Sigmoid colon (tissue), 7 donors: ENCODE data around the gene OSBP2. TPM values are rescaled to one million over a fixed set of nuclear protein-coding genes. Genes with fewer than 3 reads are reported as not detected.

Experiments used
- DNase-seq: peaks from one replicate; pipeline ENCODE4 v3.0.0-alpha.2; 2019
- H3K27ac ChIP-seq, 4 donors: fragments of 200-600 bp; sonication (generic); one replicate each; pipeline ENCODE4 v1.5.1; 2016 to 2019; ENCODE audit warnings: mild to moderate bottlenecking in 1 of 4
- H3K27me3 ChIP-seq, 3 donors: fragments of 200-600 bp; sonication (generic); one replicate each; pipeline ENCODE4 v1.5.1; 2019; ENCODE audit warnings: mild to moderate bottlenecking in 1 of 3
- H3K36me3 ChIP-seq, 4 donors: fragments of 200-600 bp; sonication (generic); one replicate each; pipeline ENCODE4 v1.5.1; 2016 to 2019
- H3K4me1 ChIP-seq, 4 donors: fragments of 200-600 bp; sonication (generic); one replicate each; pipeline ENCODE4 v1.5.1; 2017 to 2019
- H3K4me3 ChIP-seq, 4 donors: fragments of 200-600 bp; sonication (generic); one replicate each; pipeline ENCODE4 v1.5.1; 2017 to 2019; ENCODE audit warnings: mild to moderate bottlenecking in 2 of 4, moderate library complexity in 1 of 4
- H3K9me3 ChIP-seq, 4 donors: fragments of 200-600 bp in 3 of 4; sonication (generic) in 3 of 4; one replicate each; pipeline versions ENCODE4 v1.5.1 to v1.6.1; 2013 to 2019
- CTCF ChIP-seq, 4 experiments: fragments of 450-650 bp in 3 of 4; fragments of 200-600 bp in 1 of 4; IDR thresholded peaks; one replicate each; pipeline ENCODE4 v1.5.1; 2016 to 2019; ENCODE audit warnings: antibody characterized with exemption in 4 of 4, mild to moderate bottlenecking in 3 of 4, moderate library complexity in 2 of 4
- EP300 ChIP-seq, 4 donors: sonication (generic); formaldehyde crosslinking; IDR thresholded peaks; one replicate each; pipeline ENCODE4 v1.6.1; 2017; ENCODE audit warnings: antibody characterized with exemption in 4 of 4
- POLR2A ChIP-seq, 2 donors: fragments of 450-650 bp; IDR thresholded peaks; one replicate each; pipeline ENCODE4 v1.6.1; 2016; ENCODE audit warnings: antibody characterized with exemption in 2 of 2, mild to moderate bottlenecking in 2 of 2, moderate library complexity in 2 of 2
- POLR2AphosphoS5 ChIP-seq, 4 donors: sonication (generic); formaldehyde crosslinking; IDR thresholded peaks; one replicate each; pipeline ENCODE4 v1.6.1; 2017; ENCODE audit warnings: antibody characterized with exemption in 4 of 4
- WGBS, 2 donors: extraction: QIAGEN DNeasy Blood & Tissue Kit; methylation state at CpG; one replicate each; pipeline ENCODE4 v1.1.7; 2013; 5-methylcytosine and 5-hydroxymethylcytosine counted together
- intact Hi-C: fragments of 100-400 bp; cut with DNase I; formaldehyde crosslinking; loops from one replicate; pipeline ENCODE4 v1.15.1; 2023
- polyA plus RNA-seq, 3 donors: library from polyadenylated mRNA; stranded (reverse); fragments of 200-250 nt; gene quantifications; one replicate each; pipeline ENCODE4 v1.2.3, GENCODE V29; 2013
- total RNA-seq, 4 donors: library from RNA; depleted of rRNA; stranded (reverse); fragments of >200 nt; gene quantifications; one replicate each; pipeline ENCODE4 v1.1.0, GENCODE V29; 2016
- donor health status: healthy with polysubstance abuse.
- donor health status: Bipolar disorder and iron deficiency.
- donor health status: healthy.

Gene OSBP2
- total and polyA plus RNA-seq, 7 donors, result 1.2 to 3.0 (median 1.6) TPM

- TF ChIP-seq EP300 (IDR thresholded peaks at IDR 0.05) (no peak), POLR2AphosphoS5 (IDR thresholded peaks at IDR 0.05) (no peak), CTCF (IDR thresholded peaks at IDR 0.05) (no peak), POLR2A (IDR thresholded peaks at IDR 0.05) (no peak)
Observed at GRCh38 chr22:30778261-30778660, 83.6 kb downstream of the OSBP2 start.

GRCh38 chr22:30780026-30780425 is 85.4 kb downstream of the OSBP2 start:
- intact Hi-C loops, result no loop called here
- H3K4me3 ChIP-seq, result no peak overlapping the region

More at GRCh38 chr22:30778261-30778660, 83.6 kb downstream of the OSBP2 start:
- intact Hi-C loops, result loop anchor here (10.0 kb wide), 1 partner anchor 77 kb away; no protein-coding TSS in a partner anchor
- Histone ChIP-seq H3K36me3 (no peaks in the 10 kb centered on the region), H3K4me1 (no peaks in the 10 kb centered on the region), H3K27ac (no peak overlapping the region), H3K27me3 (no peaks in the 10 kb centered on the region), H3K9me3 (no peaks in the 10 kb centered on the region), H3K4me3 (no peak overlapping the region)
- WGBS, 2 donors, result 86 to 89% methylated on average over 5 of the region's 5 CpGs
- no peak for DNase-seq

GRCh38 chr22:30781271-30781875 is 86.7 kb downstream of the OSBP2 start:
- TF ChIP-seq POLR2A (IDR thresholded peaks at IDR 0.05) (no peak), CTCF (IDR thresholded peaks at IDR 0.05) (no peak), POLR2AphosphoS5 (IDR thresholded peaks at IDR 0.05) (no peak), EP300 (IDR thresholded peaks at IDR 0.05) (no peak)
- H3K4me1 ChIP-seq, result no peaks in the 10 kb centered on the region
- H3K36me3 ChIP-seq, result no peaks in the 10 kb centered on the region
- no peak for DNase-seq
- no peak overlapping the region for H3K4me3 ChIP-seq
- no peaks in the 10 kb centered on the region for H3K27me3 ChIP-seq
- H3K27ac ChIP-seq, result no peak overlapping the region
- H3K9me3 ChIP-seq, result no peaks in the 10 kb centered on the region
- intact Hi-C loops, result no loop called here
- WGBS, 2 donors, result 92 to 97% methylated on average over 6 of the region's 6 CpGs

More at GRCh38 chr22:30780026-30780425, 85.4 kb downstream of the OSBP2 start:
- no peaks in the 10 kb centered on the region for H3K27me3 ChIP-seq
- H3K9me3 ChIP-seq, result no peaks in the 10 kb centered on the region
- no peaks in the 10 kb centered on the region for H3K4me1 ChIP-seq
- no peak for DNase-seq
- TF ChIP-seq POLR2A (IDR thresholded peaks at IDR 0.05) (no peak), CTCF (IDR thresholded peaks at IDR 0.05) (no peak), EP300 (IDR thresholded peaks at IDR 0.05) (no peak), POLR2AphosphoS5 (IDR thresholded peaks at IDR 0.05) (no peak)
- H3K27ac ChIP-seq, result no peak overlapping the region
- 60 to 86% methylated on average over 12 of the region's 12 CpGs for WGBS, 2 donors
- H3K36me3 ChIP-seq, result no peaks in the 10 kb centered on the region

GRCh38 chr22:30782613-30783012 is 87.9 kb downstream of the OSBP2 start:
- TF ChIP-seq EP300 (IDR thresholded peaks at IDR 0.05) (no peak), CTCF (IDR thresholded peaks at IDR 0.05) (no peak), POLR2A (IDR thresholded peaks at IDR 0.05) (no peak)
- intact Hi-C loops, result no loop called here
- Histone ChIP-seq H3K4me3 (no peak overlapping the region), H3K9me3 (no peaks in the 10 kb centered on the region), H3K27ac (no peak overlapping the region), H3K36me3 (no peaks in the 10 kb centered on the region), H3K27me3 (no peaks in the 10 kb centered on the region), H3K4me1 (no peaks in the 10 kb centered on the region)
- WGBS, 2 donors, result 52 to 73% methylated on average over 5 of the region's 5 CpGs
- no peak for DNase-seq

GRCh38 chr22:30783021-30783420 is 88.3 kb downstream of the OSBP2 start:
- H3K9me3 ChIP-seq, result no peaks in the 10 kb centered on the region
- TF ChIP-seq POLR2AphosphoS5 (IDR thresholded peaks at IDR 0.05), result no peak
- TF ChIP-seq POLR2A (IDR thresholded peaks at IDR 0.05), result no peak
- TF ChIP-seq EP300 (IDR thresholded peaks at IDR 0.05), result no peak
- TF ChIP-seq CTCF (IDR thresholded peaks at IDR 0.05), result no peak
- WGBS, 2 donors, result 91 to 96% methylated on average over 2 of the region's 2 CpGs
- intact Hi-C loops, result no loop called here
- H3K36me3 ChIP-seq, result no peaks in the 10 kb centered on the region
- H3K4me1 ChIP-seq, result no peaks in the 10 kb centered on the region
- H3K27me3 ChIP-seq, result no peaks in the 10 kb centered on the region
- H3K27ac ChIP-seq, result no peak overlapping the region
- no peak for DNase-seq
- H3K4me3 ChIP-seq, result no peak overlapping the region
